ENCODE measurements around the gene UVSSA. TPM values are rescaled to one million over a fixed set of nuclear protein-coding genes. Genes with fewer than 3 reads are reported as not detected.
"Not testable (repeated sequence)": the region's sequence is repeated elsewhere in the genome, so short reads cannot be mapped to it uniquely, and the experiment has no call there.

UVSSA gene
- polyA plus RNA-seq, 1 donor = 9.7 TPM

DNA sequence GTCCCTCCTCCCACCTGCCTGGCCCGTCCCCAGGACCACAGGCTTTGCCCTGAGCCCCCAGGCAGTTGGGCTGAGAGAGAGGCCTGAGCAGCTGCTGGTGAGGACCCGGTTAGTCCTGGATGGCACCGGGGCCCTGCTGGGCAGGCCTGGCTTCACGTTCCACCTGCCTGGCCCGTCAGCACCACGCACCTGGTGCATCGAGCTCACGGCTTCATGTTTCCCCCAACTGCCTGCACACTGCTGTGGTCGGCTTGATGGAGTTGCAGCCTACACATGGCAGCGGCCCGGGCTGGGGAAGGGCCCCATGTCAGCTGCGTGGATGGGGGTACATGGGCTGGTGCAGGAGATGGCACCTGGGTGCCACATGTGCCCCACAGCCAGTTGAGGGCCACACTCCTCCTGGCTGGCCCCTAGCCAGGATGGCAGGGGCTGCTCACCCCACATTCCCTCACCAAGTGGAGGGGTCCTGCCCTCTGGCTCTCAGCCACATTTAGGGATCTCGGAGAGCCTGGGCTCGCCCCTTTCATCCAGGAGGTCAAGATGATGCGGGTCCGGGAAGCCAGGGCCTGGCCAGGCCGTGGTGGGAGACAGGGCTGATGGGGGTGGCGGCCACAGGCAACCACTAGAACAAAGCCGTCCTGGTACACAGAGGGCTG, 30.7 kb downstream of the UVSSA start:
- DNase-seq = no peak

- no peak for DNase-seq
These were observed 31.7 kb downstream of the UVSSA start for GRCh38 chr4:1378559-1379231.

- no peak for DNase-seq
These were observed 32.4 kb downstream of the UVSSA start for GRCh38 chr4:1379351-1379781.

- DNase-seq = no peak
These were observed 32.9 kb downstream of the UVSSA start for GRCh38 chr4:1379801-1380331.

DNA sequence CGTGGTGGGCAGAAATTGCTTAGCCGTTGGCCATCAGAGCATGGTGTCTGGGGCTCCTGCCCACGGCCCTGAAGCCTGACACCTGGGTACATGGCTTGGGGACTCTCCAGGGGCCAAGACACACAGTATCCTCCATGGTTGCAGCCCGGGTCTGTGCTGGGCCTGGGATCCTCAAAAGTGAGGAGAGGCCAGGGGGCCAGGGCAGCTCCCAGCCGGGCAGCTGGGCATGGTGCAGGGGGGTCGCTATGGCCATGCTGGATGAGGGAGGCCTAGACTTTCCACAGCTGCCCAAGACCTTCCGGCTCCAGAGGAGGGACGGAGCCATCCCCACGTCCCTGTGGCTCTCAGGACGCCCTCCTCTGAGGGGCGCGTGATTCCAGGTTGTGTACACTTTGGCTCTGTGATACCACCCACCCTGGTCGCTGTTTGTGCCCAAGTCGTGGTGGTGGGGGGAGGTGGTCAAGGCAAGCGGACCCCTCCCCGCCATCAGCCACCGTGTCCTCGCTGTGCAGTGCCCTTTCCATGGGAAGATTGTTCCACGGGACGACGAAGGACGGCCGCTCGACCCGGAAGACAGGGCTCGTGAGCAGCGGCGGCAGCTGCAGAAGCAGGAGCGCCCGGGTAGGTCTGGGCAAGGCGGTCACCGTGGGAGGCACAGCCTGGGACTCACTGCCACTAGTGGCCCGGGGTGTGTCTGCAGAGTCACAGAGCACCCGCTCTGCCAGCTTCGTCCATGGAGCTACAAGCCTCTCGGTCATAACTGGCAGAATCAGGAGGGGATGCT, 33.6 kb downstream of the UVSSA start:
- DNase-seq = no peak

DNA sequence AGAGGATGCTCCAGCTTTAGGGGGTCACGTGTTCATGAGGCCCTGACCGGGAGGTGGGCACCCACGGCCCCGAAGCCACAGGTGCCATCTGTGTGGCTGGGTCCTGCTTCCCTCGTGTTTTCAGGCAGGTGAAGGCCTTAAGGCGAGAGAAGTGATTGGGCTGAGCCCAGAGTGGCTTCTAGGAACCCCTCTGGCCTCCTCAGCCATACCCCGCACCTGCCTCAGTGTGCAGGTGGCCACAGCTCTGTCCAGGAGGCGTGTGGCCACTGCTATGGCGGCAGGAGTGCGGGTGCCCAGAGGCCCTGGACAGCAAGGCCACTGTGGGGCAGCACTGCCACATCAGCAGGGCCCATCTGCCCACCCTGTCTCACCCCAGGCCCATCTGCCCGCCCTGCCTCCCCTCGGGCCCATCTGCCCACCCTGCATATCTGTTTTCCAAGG, 34.2 kb downstream of the UVSSA start:
- DNase-seq = no peak

- DNase-seq = no peak
These were observed 35.0 kb downstream of the UVSSA start for GRCh38 chr4:1381944-1382541.

DNA sequence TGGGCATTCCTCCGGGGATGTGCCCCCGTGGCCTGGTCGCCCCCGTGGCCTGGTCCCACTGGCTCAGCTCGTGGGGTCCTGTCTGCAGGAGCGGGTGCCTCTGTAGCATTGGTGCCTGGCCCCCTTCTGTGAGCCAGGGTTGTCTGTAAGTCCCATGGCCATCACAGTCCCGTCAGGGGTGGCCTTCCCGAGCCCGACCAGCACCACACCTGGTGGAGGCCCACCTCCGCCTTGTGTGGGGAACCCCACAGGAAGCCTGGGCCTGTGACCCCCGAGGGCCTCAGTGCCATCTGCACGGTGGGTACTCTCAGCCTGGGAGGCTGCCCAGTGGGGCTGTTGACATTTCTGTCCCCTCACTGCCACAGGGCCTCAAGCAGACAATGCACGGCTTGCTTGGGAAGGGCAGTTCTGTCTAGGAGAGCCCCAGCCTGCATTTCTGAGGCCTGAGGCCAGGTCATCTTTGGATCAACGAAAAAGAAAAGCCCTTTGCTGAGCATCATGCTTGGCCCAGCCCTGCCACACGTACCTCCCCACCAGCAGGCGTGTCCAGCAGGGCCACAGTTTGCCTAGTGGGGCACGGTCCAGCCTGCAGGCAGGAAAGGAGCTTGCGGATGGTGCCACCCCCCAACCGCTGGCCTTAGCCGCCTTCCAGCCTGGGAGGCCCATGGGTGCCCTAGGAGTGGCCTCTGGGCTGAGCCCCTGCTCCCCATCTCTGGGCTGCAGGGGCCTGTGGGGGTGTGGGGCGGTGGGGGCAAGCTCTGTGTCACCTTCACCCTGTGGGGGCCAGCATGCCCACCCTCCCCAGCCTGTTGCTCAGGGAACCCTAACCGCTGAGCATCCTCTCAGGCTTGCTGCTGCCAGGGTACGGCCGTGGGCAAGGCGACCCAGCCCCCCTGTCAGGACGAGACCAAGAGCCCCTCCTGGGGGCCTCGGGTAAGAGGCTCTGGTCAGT, 36.0 kb downstream of the UVSSA start:
- DNase-seq = no peak

DNA sequence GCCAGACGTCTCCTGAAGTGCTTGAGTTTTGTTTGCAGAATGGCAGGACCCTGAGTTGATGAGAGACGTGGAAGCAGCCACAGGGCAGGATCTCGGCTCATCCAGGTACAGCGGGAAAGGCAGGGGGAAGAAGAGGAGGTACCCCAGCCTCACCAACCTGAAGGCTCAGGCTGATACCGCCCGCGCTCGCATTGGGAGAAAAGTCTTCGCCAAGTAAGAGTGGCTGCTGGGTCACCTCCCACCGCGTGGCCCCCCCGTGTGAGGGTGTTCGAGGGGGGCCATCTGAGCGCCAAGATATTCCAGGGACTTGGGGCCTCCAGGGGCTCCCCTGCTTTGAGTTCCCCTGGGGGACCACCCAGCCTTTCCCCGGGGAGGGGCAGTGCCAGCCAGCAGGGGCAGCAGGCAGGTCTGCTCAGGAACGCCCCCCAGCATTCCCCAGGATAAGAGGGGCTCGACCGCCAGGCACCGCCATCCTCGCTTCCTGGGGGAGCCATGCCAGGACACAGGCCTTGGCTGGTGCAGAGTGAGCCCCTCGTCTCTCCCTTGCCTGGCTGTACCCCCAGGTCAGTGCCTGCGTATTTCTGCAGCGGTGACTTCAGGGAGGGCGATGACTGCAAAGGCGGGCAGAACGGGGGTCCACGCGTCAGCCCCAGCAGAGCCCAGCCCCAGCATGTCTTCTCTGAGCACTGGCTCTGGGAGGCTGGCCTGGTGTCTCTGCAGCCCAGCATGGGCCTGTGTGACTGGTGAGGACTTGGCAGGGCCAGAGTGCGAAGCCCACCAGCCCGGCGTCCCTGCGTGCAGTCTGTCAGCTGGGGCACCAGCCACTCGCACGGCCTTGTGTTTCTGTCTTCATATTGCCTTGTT, 37.0 kb downstream of the UVSSA start:
- no peak for DNase-seq

- no peak for DNase-seq
These were observed 37.8 kb downstream of the UVSSA start for GRCh38 chr4:1384675-1385372.

- no peak for DNase-seq
These were observed 38.6 kb downstream of the UVSSA start for GRCh38 chr4:1385373-1386340.

DNA sequence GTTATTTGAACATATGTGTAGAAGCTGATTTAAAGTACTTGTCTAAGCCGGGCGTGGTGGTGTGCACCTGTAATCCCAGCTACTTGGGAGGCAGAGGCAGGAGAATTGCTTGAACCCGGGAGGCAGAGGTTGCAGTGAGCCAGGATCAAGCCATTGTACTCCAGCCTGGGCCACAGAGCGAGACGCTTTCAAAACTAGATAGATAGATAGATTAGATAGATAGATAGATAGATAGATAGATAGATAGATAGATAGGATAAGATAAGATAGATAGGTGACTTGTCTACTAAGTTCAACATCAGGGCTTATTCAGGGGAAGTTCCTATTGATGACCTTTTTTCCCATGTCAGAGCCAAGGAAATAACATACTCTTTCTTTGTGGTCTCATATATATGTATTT, 46.4 kb downstream of the UVSSA start:
- not testable (repeated sequence) for DNase-seq

GRCh38 chr4:1393866-1394265, 46.9 kb downstream of the UVSSA start:
- no peak for DNase-seq

DNA sequence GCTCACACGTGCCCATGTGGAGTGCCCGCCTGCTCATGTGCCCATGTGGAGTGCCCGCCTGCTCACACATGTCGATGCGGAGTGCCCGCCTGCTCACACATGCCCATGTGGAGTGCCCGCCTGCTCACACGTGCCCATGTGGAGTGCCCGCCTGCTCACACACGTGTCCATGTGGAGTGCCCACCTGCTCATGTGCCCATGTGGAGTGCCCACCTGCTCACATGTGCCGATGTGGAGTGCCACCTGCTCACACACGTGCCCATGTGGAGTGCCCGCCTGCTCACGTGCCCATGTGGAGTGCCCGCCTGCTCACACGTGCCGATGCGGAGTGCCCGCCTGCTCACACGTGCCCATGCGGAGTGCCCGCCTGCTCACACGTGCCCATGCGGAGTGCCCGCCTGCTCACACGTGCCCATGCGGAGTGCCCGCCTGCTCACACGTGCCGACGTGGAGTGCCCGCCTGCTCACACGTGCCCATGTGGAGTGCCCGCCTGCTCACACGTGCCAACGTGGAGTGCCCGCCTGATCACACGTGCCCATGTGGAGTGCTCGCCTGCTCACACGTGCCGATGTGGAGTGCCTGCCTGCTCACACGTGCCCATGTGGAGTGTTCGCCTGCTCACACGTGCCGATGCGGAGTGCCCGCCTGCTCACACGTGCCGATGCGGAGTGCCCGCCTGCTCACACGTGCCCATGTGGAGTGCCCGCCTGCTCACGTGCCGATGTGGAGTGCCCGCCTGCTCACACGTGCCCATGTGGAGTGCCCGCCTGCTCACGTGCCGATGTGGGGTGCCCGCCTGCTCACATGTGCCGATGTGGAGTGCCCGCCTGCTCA, 47.8 kb downstream of the UVSSA start:
- DNase-seq = not testable (repeated sequence)

DNA sequence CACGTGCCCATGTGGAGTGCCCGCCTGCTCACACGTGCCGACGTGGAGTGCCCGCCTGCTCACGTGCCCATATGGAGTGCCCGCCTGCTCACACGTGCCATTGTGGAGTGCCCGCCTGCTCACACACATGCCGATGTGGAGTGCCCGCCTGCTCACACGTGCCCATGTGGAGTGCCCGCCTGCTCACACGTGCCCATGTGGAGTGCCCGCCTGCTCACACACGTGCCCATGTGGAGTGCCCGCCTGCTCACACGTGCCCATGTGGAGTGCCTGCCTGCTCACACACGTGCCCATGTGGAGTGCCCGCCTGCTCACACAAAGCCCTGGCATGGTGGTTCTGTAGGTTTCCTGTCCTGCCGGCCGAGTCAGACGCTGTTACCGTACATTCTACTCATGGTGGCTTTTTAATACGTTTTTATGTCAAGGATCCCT, 48.4 kb downstream of the UVSSA start:
- not testable (repeated sequence) for DNase-seq

DNA sequence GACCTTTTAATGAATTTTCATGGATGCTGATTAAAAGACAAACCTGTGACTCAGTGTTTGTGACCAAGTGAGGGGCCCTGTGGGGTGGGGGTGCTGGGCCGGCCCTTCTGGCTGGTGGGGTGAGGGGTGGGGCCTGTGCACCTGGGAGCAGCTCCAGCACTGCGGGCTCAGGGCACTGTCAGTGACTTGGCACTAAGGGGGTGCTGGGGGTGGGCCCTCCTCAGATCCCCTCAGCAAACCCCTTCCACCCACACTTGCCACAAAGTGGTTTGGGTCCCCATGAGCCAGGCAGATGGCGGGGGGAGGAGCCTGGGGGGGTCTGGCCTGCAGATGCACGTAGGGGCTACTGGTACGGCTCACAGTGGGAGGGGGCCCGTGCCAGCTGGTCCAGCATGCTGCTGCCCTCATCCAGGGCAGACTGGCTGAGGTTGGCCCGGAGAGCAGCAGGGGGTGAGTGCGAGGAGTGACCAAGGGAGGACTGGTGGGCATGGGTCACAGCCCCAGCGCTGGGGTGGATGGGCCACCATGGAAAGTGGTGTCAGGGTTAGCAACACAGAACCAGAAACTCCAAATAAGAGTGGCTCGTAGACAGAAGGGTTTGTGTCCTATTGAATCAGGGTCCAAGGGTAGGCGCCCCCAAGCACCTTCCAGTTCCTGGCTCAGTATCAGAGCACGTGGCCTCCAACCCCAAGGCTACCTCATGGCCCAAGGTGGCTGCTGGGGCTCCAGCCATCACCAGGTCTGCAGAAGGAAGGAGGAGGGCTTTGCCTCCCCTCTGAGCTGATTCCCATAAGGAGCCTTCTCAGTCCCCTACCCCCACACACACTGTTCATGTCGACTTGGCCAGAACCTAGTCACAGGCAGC, 49.2 kb downstream of the UVSSA start:
- no peak for DNase-seq

Measured in hindlimb muscle (tissue), 1 donor.